NOMO-1 (cell line): ENCODE results near the gene YIF1A.
"Not testable (repeated sequence)": the region's sequence is repeated elsewhere in the genome, so short reads cannot be mapped to it uniquely, and the experiment has no call there.

Experiments used
- DNase-seq, 2 experiments: peaks; one replicate each; lab custom pipeline; 2025; ENCODE audit not compliant: unreplicated experiment in 2 of 2; lab: John Stamatoyannopoulos, UW

Gene YIF1A

GRCh38 chr11:66326261-66327111 is 37.5 kb upstream of the YIF1A start:
- no peak for DNase-seq

GRCh38 chr11:66325263-66325671 is 36.3 kb upstream of the YIF1A start:
- DNase-seq: no peak

GRCh38 chr11:66324664-66325063 is 35.7 kb upstream of the YIF1A start:
- DNase-seq: no peak

GRCh38 chr11:66323684-66324083 is 34.7 kb upstream of the YIF1A start:
- no peak for DNase-seq

DNA sequence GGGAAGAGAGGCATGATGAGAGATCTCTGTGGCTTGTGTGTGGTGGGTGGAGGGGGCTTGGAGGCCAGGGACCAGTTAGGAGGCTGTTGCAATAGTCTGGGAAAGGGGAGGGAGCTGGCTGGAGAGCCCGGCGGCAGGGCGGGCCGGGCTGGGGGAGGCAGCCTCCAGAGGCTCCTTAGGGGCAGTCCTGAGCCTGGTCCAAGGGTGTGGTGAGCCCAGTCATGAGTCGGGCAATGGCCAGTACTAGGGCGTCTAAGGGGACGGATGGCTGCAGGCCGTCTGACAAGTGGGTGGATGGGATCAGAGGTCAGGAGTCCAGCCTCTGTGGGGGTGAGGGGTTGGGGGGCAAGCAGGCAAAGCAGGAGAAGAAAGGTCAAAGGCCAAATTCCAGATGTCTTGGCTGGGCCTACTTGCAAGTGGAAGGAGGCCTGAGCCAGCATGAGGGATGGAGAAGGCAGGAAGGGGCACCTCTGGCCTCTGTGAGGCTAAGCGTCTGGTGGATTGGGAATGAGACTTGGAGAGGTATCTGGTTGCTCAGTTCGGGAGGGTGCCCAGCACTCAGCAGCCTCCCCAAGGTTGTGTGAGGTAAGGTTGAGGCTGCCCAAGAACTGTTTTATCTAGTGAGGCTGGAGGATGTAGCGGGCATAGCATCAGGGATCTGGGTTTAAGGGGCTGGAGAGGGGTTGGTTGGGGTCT is 33.9 kb upstream of the YIF1A start:
- no peak for DNase-seq

DNA sequence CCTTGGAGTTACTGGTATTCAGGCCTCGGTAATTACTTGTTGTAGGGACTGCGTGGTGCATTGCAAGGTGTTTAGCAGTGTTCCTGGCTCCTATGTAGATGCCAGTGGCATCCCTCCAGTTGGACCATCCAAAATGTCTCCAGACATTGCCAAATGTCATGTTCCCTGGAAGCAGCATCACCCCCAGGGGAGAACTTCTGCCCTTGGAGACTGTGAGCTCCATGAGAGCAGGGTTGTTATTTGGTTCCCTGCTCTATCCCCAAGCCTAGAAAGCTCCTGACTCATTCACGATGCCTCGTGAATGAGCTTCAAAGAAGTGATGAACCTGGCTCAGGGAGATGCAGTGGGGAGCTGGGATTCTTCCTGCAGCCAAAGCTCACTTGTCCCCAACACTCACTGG is 32.7 kb upstream of the YIF1A start:
- DNase-seq: no peak

DNA sequence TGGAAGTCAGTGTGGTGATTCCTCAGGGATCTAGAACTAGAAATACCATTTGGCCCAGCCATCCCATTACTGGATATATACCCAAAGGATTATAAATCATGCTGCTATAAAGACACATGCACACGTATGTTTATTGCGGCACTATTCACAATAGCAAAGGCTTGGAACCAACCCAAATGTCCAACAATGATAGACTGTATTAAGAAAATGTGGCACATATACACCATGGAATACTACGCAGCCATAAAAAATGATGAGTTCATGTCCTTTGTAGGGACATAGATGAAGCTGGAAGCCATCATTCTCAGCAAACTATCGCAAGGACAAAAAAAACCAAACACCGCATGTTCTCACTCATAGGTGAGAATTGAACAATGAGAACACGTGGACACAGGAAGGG is 31.8 kb upstream of the YIF1A start:
- DNase-seq: not testable (repeated sequence)

DNA sequence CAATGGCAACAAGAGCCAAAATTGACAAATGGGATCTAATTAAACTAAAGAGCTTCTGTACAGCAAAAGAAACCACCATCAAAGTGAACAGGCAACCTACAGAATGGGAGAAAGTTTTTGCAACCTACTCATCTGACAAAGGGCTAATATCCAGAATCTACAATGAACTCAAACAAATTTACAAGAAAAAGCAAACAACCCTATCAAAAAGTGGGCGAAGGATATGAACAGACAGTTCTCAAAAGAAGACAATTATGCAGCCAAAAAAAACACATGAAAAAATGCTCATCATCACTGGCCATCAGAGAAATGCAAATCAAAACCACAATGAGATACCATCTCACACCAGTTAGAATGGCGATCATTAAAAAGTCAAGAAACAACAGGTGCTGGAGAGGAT is 31.3 kb upstream of the YIF1A start:
- DNase-seq: not testable (repeated sequence)

GRCh38 chr11:66318600-66318970 is 29.6 kb upstream of the YIF1A start:
- DNase-seq: no peak

DNA sequence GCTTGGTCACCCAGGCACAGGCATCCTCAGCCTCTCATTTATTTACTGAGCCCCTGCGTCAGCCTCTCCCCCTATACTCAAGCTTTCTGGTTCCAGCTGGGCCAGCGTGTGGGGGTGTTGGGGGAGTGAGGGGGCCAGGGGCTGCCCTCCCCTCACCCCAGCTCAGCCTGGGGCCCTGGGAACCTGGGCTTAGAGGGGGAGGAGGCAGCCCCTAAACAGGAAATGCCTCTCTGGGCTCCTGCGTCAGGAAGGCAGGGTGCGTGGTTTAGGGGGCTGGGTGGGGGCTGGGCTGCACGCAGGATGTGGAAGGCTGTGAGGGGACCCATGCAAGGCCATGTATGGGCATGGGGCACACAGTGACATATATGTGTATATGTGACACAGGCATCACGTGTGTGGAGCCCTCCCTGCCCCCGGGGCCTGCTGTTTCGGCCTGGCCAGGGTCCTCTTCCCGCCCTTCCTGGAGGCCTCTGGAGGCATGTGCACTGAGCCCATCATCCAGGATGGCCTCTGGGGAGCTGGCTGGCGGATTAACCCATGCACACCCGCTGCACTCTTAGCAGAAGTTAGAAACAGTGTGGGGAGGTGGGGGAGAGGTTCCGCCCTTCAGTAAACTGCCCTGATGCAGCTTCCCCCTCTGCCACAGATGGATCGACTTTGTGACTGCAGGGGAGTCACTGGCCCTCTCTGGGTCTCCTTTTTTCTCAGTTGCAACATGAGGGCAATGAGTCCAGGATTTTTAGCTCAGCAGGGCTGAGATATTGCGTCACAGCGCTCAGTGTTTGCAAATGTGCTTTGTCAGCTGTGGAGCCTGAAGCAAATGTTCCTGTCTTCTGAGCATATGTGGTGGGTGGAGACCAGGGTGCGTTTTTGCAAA is 29.0 kb upstream of the YIF1A start:
- peak; percentile 89 to 95 for DNase-seq

DNA sequence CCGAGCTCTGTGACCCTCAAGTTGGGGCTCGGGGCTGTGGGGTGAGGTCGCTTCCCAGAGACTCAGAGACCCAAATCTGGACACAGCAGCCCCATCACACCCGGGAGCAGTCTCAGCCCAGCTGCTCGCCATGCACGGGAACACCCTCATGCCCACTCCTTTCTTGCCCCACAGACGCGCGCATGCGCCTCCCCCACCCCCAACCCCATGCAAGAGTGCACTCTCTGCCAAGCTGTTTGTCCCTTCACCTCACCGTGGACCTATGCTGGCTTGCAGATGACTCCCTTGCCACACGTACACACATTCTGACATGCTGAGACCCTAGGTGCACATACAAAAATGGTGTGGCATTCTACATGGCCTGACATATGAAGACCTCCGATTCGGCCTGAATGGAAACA is 28.4 kb upstream of the YIF1A start:
- DNase-seq: no peak

DNA sequence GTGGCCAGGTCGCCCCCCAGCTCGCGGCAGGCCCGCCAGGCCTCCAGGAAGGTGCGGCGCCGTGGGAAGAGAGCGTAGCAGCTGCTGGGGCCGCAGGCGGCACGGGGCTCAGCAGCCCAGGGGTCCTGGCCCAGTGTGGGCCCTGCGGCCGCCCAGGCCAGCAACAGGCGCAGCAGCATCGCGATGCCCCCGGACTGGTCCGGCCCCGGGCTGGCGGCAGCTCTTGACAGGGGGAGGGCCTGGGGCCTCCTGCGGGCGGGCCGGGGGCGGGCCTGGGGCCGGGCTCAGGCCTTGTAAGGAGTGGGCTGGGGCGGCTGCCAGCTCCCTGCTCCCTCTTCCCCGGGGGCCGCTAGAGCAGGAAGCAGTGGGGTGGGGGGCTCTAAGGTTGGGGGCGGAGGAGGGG is 27.9 kb upstream of the YIF1A start, which contains the start of gene CD248:
Gene CD248, minus strand, starts transcription at position 196 of the 403 bp plus-strand sequence. Its CDS starts 17 bp downstream, at position 179.
- DNase-seq: no peak

DNA sequence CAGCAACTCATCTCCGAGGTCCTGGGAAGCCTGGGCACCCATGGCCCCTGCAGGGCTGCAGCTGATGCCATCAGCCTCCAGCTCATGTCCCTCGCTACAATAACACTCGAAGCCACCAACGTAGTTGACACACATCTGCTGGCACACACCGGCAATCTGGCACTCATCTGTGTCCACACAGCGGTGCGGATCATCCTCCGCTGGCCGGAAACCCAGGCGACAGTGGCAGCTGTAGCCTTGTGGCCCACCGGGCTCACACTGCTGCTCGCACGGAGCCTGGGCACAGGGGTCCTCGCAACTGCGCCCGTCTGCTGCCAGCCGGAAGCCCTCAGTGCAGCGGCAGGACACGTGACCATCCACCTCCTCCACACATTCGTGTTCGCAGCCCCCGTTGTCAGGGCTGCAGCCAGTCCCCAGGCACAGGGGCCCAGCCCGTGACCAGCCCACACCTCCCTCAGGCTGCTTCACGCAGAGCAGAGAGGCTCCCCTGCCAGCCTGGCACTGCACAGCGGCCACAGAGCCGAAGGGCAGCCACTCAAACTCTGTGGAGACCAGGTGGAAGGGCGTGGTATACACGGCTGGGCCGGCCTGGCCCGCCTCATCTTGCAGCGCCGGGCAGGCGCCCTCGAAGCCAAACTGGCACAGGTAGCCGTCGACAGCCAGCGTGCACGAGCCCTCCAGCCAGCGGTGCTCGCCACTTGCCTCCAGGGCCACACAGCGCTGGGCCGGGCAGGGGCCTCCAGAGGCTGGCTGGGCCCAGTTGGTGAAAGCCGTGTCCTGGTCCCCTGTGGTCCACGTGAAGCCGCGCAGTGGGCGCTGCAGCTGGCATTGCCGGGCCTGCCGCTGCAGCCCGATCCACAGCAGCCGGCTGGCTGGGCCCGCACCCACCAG is 27.2 kb upstream of the YIF1A start:
- no peak for DNase-seq

GRCh38 chr11:66315498-66315885 is 26.5 kb upstream of the YIF1A start:
- DNase-seq: no peak

- no peak for DNase-seq
Measured at GRCh38 chr11:66314561-66315497, 25.9 kb upstream of the YIF1A start.

DNA sequence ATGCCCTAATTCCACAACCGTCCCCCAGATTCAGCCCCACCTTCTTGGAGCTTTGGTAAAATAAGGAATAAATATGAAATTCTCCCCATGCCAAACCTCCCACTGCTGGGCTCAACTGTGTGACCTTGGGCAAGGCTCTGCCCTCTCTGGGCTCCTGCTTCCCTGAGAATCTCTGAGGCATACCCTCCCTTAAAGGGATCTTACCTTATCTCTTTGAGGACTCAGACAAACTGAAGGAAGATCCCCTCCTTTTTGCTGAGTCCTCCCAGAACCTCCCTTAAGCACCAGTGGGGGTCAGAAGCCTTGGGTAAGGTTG is 25.2 kb upstream of the YIF1A start:
- DNase-seq: no peak

- no peak for DNase-seq
Measured at GRCh38 chr11:66313321-66314185, 24.6 kb upstream of the YIF1A start.

- DNase-seq: peak; percentile 94 to 97
Measured at GRCh38 chr11:66312549-66313320, 23.8 kb upstream of the YIF1A start.
